AG04450 (cell line): Measurements from ENCODE around the gene ZBED3. TPM values are rescaled to one million over a fixed set of nuclear protein-coding genes. Genes with fewer than 3 reads are reported as not detected.

ENCODE experiments used
- CTCF ChIA-PET: fragments of 300-600, 350-600 bp; formaldehyde crosslinking; extraction: SDS; loops from one replicate; lab custom pipeline; 2022; ENCODE audit warnings: antibody characterized with exemption, inconsistent platforms; lab: Charles Lee
- POLR2A ChIA-PET: fragments of 350-600 bp; formaldehyde crosslinking; extraction: SDS; loops from one replicate; lab custom pipeline; 2021; ENCODE audit warnings: antibody characterized with exemption, inconsistent platforms; lab: Yijun Ruan, JAX
- DNase-seq: peaks from one replicate; pipeline ENCODE4 v3.0.0-alpha.2; 2011; ENCODE audit warnings: low read depth, low spot score
- H3K27ac ChIP-seq: one replicate; pipeline ENCODE4 v1.5.1; 2012; ENCODE audit warnings: low read depth, low read length, control low read depth
- H3K27me3 ChIP-seq: one replicate; pipeline ENCODE4 v1.6.0; 2012; ENCODE audit warnings: low read length; ENCODE audit not compliant: control insufficient read depth, insufficient read depth
- H3K4me3 ChIP-seq: 2 replicates; pipeline ENCODE4 v1.5.1; 2011; ENCODE audit warnings: mild to moderate bottlenecking, low read depth, low read length, control low read depth
- H3K9me3 ChIP-seq: 2 replicates; pipeline ENCODE4 v1.5.1; 2012; ENCODE audit warnings: low read length; ENCODE audit not compliant: control insufficient read depth, insufficient read depth
- CTCF ChIP-seq: IDR thresholded peaks from 2 replicates; pipeline ENCODE4 v1.5.1; 2011; ENCODE audit warnings: low read depth, low read length, control low read depth, inconsistent platforms
- polyA plus RNA-seq: library from polyadenylated mRNA; depleted of rRNA; stranded (reverse); fragments of >200 nt; gene quantifications from 2 replicates; pipeline ENCODE4 v1.2.3, GENCODE V29; 2011

Gene ZBED3
- polyA plus RNA-seq, 1 experiment, result 7.3 TPM

- H3K4me3 ChIP-seq, result no peak overlapping the region
- H3K9me3 ChIP-seq, result no peaks in the 10 kb centered on the region
- no peak overlapping the region for H3K27ac ChIP-seq
- no peaks in the 10 kb centered on the region for H3K27me3 ChIP-seq
- CTCF ChIA-PET, result no interaction called here
- DNase-seq, result no peak
- POLR2A ChIA-PET, result no interaction called here
- TF ChIP-seq CTCF, result no peak
These were observed 51.1 kb downstream of the ZBED3 start for GRCh38 chr5:77035950-77036349.

GRCh38 chr5:77033338-77033737, 53.7 kb downstream of the ZBED3 start:
- Histone ChIP-seq H3K27me3 (no peaks in the 10 kb centered on the region), H3K27ac (no peak overlapping the region), H3K9me3 (no peaks in the 10 kb centered on the region), H3K4me3 (no peak overlapping the region)
- ChIA-PET CTCF (no interaction called here), POLR2A (no interaction called here)
- TF ChIP-seq CTCF, result no peak
- no peak for DNase-seq

- Histone ChIP-seq H3K27ac (no peak overlapping the region), H3K4me3 (no peak overlapping the region), H3K9me3 (no peaks in the 10 kb centered on the region), H3K27me3 (no peaks in the 10 kb centered on the region)
- DNase-seq, result no peak
- CTCF ChIA-PET, result no interaction called here
- POLR2A ChIA-PET, result no interaction called here
- no peak for TF ChIP-seq CTCF
These were observed 54.5 kb downstream of the ZBED3 start for GRCh38 chr5:77032635-77033034.

- Histone ChIP-seq H3K27me3 (peaks cover 6% of the 10 kb centered on the region), H3K9me3 (no peaks in the 10 kb centered on the region), H3K27ac (no peak overlapping the region), H3K4me3 (no peak overlapping the region)
- DNase-seq, result no peak
- CTCF ChIA-PET, result interaction anchor here (1.6 to 2.1 kb wide), 2 partner anchors 15 to 46 kb away, joined by 6 to 8 read pairs; no protein-coding TSS in a partner anchor
- POLR2A ChIA-PET, result no interaction called here
- TF ChIP-seq CTCF, result no peak
These were observed 55.2 kb downstream of the ZBED3 start for GRCh38 chr5:77031891-77032290.

GRCh38 chr5:77030097-77031071, 56.7 kb downstream of the ZBED3 start, which contains the start of gene AGGF1:
TSS of gene AGGF1 (plus strand) at chr5:77030404. CDS start at chr5:77030767, 363 bp downstream.
- peak within 1 kb of the TSS; percentile 92 for H3K4me3 ChIP-seq
- no peaks in the 10 kb centered on the region for H3K9me3 ChIP-seq
- POLR2A ChIA-PET, result interaction anchor here (0.8 to 1.5 kb wide), 5 partner anchors 12 to 462 kb away, joined by 3 to 7 read pairs (median 3); partner anchors contain the start of genes WDR41 and ZBED3
- DNase-seq, result peak; percentile 77
- H3K27ac ChIP-seq, result peak within 1 kb of the TSS; percentile 87
- CTCF ChIA-PET, result interaction anchor here (0.7 to 2.1 kb wide), 8 partner anchors 9 to 464 kb away, joined by 3 to 8 read pairs (median 4); no protein-coding TSS in a partner anchor
- peaks cover 6% of the 10 kb centered on the region for H3K27me3 ChIP-seq
- no peak for TF ChIP-seq CTCF
